GM20000 (cell line): ENCODE measurements around the gene BMPR1A.
A peak's percentile ranks its signal among the peaks of the same experiment; 100 is the strongest.

ENCODE experiments used
- DNase-seq: peaks from one replicate; pipeline ENCODE4 v3.0.0; 2012; ENCODE audit warnings: low spot score
- TF ChIP-seq, protein P1 (sequence below): IDR thresholded peaks from 2 replicates; pipeline ENCODE4 v1.5.1; 2012; ENCODE audit warnings: mild to moderate bottlenecking, control low read depth; ENCODE audit errors: extremely low read depth, missing control alignments

Gene BMPR1A

DNA sequence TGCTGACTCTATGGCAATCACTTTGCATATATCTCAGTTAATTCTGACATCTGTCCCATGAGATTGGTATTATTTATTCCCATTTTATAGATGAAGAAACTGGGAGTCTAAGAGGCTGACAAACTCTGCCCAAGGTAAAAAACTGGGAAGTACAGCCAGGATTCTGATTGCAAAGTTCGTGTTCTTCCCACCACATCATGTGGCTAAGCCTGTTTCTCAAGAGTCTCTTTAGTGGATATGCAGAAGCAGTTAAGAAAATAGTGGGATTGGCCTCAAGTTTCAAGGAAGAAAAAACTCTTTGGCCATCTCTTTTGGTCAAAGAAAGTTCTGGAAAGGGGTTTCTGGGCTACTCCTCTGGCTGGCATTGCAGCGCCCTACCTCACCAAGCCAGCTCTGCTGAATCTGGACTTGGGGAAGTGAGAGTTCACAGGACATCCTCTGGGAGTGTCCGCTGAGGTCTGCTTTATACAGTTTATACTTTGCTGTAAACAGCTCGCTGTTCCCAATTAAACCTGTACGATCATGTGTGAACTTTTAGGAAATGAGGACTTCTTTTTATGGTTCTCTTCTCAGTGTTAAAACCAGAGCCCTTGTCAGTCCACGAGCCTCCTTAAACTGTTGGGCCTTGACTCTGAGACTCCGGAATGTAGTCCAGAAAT lies 12.2 kb upstream of the BMPR1A start:
- no peak for DNase-seq
- TF ChIP-seq, protein P1, sequence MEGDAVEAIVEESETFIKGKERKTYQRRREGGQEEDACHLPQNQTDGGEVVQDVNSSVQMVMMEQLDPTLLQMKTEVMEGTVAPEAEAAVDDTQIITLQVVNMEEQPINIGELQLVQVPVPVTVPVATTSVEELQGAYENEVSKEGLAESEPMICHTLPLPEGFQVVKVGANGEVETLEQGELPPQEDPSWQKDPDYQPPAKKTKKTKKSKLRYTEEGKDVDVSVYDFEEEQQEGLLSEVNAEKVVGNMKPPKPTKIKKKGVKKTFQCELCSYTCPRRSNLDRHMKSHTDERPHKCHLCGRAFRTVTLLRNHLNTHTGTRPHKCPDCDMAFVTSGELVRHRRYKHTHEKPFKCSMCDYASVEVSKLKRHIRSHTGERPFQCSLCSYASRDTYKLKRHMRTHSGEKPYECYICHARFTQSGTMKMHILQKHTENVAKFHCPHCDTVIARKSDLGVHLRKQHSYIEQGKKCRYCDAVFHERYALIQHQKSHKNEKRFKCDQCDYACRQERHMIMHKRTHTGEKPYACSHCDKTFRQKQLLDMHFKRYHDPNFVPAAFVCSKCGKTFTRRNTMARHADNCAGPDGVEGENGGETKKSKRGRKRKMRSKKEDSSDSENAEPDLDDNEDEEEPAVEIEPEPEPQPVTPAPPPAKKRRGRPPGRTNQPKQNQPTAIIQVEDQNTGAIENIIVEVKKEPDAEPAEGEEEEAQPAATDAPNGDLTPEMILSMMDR: no peak

- TF ChIP-seq, protein P1: no peak
- no peak for DNase-seq
These were observed 8.4 kb upstream of the BMPR1A start for GRCh38 chr10:86747796-86748581.

- no peak for DNase-seq
- TF ChIP-seq, protein P1: no peak
These were observed 6.6 kb upstream of the BMPR1A start for GRCh38 chr10:86749854-86750253.

GRCh38 chr10:86751477-86751876 lies 4.9 kb upstream of the BMPR1A start:
- DNase-seq: no peak
- TF ChIP-seq, protein P1: no peak

DNA sequence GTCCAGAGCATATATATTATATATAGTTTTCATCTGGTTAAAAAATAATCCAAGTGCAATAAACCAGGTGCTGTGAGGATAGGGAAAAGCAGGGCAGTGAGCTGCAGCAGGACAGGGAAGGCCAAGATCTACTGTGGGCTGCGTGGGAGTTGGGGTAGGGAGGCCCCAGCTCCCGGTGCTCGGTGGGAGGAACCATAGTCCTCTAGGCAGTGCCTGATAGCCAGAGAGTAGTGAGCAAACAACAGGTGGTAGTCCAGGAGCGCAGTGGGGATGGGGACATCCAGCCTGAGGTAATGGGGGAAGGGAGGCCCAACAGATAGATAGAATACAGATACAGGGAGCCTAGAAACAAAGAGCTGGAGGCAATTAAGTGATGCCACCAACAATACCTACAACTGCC lies 4.1 kb upstream of the BMPR1A start:
- DNase-seq: no peak
- TF ChIP-seq, protein P1: no peak

DNA sequence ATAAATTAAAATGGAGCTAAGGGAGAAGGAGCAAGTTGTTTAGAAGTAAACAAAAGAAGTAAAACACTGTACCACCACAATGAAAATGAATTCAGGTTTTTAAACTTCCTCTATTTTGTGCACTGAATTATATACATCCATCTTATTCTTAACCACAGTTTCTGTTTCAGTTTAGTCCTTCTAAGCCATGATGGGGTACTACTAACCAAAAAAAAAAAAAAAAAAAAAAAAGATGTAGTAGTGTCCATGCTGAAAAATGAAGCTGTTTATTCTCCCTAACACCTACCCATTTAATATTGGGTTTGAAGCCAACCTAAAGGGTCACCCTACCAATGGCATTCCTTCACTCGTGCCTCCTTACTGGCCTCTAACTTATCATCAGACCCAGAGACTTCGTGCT lies 3.4 kb upstream of the BMPR1A start:
- peak; percentile 49 for DNase-seq
- TF ChIP-seq, protein P1: no peak

DNA sequence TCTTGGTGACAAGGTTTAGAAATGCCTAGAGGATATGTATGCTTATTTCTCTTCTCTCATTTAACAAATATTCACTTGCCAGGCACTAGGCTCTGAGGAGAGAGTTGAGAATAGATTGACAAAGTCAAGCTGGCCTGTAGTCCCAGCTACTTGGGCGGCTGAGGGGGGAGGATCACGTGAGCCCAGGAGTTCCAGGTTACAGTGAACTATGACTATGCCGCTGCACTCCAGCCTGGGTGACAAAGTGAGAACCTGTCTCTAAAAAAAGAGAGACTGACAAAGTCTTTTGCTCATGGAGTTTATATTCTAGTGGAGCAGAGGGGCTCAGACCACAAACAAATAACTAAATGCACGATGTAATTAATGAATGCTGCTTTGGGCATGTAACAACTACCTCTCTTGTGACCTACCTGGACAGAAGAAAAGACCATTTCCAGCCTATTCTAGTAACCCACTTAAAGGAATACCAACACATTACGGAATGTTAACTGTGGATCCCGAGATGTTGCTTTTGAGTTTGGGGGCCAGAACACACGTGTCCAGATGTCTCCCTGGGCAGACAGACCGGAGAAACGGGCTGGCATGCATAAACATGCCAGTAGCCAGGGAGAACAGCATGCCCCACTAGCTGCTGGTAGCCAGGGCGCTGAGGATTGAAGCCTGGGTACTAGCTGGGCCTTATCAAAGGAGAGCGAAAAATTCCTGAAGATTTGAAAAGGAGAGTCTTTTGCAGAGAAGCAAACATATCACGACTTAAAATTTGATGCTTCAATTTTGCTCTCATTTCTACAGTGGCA lies 2.6 kb upstream of the BMPR1A start:
- TF ChIP-seq, protein P1: no peak
- DNase-seq: no peak
